WI38 (cell line): ENCODE data around the gene POLE.

Source experiments
- H3K4me3 ChIP-seq: 2 replicates; pipeline ENCODE4 v1.5.1; 2011; ENCODE audit warnings: low read depth, mild to moderate bottlenecking, control low read depth, low read length
- TF ChIP-seq, protein P1 (sequence below): IDR thresholded peaks from 2 replicates; pipeline ENCODE4 v1.5.1; 2012; ENCODE audit warnings: low read depth, mild to moderate bottlenecking, control low read depth, low read length

The POLE gene

DNA sequence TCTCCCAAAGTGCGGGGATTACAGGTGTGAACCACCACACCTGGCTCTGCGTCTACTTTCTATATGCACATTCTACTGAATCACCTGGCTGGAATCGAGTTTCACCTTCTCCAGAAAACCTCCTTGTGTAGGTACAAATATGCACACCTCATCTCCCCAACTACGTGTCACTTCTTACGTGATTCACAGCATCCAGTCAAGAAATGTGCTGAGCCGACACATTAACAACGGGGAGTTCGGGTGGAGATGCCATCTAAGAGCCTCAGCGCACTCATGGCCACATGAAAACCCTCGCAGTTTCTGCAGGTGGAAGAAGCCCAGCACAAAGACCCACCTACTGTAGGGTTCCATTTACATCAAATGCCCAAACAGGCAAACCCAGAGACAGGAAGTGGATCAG is 39.3 kb downstream of the POLE start:
- TF ChIP-seq, protein P1, sequence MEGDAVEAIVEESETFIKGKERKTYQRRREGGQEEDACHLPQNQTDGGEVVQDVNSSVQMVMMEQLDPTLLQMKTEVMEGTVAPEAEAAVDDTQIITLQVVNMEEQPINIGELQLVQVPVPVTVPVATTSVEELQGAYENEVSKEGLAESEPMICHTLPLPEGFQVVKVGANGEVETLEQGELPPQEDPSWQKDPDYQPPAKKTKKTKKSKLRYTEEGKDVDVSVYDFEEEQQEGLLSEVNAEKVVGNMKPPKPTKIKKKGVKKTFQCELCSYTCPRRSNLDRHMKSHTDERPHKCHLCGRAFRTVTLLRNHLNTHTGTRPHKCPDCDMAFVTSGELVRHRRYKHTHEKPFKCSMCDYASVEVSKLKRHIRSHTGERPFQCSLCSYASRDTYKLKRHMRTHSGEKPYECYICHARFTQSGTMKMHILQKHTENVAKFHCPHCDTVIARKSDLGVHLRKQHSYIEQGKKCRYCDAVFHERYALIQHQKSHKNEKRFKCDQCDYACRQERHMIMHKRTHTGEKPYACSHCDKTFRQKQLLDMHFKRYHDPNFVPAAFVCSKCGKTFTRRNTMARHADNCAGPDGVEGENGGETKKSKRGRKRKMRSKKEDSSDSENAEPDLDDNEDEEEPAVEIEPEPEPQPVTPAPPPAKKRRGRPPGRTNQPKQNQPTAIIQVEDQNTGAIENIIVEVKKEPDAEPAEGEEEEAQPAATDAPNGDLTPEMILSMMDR, result no peak
- no peak overlapping the region for H3K4me3 ChIP-seq

DNA sequence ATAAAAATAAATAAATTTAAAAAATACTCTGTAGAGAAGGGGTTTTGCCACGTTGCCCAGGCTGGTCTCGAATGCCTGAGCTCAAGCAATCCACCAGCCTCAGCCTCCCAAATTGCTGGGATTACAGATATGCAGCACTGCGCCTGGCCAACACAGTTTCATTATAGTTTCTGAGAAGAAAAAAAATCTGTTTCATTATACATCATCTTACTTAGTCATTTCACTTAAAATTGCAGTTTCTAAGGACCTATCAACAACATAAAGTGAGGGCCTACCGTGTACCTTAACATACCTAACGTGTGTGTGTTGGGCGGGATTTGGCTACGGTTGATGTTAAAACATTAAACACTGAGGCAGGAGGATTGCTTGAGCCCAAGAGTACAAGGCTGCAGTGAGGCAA is 40.3 kb downstream of the POLE start:
- H3K4me3 ChIP-seq, result no peak overlapping the region
- TF ChIP-seq, protein P1, result no peak

DNA sequence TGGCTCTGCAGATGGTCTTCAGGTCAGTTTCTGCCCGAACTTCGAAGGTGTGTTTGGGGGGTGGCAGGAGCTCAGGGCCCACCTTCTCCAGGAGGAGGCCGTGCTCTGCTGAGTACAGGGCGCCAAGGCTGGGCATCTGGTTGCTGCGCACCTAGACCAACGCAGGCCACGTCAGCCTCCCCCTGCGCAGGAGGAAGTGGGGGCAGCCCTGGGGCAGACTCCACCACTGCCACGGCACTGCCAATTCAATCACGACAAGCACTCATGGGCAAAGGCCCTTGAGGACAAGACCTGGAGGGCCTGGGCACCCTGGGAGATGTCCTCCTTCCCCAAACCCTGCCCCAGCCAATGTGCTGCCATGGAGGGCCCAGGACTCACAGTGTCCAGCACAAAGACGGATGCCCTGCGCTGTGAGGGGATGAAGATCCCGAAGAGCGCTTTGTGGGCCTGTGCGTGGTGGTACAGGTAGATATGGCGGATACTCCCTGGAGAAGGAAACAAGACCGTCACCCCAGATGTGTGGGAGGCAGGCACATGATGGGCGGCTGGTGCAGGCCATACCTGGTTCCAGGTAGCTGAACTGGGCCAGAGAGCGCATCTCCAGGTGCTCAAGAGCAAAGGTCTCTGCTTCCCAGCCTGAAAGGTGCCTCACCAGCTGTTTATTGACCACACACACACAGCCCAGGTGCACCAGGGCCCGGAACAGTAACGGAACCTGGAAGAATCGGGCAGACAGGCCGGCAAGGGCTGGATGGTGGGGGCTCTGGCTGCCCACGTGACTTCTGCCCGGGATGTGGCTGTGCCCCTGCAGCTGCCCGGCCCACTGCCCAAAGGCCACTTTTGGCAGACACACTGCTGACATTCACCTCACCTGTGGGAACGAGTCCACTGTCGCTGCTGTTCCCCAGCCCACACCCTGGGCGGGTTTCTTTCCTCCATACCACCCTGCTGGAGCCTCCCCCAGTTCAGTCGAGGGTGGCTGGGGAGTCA is 44.0 kb downstream of the POLE start:
- TF ChIP-seq, protein P1, result no peak
- H3K4me3 ChIP-seq, result no peak overlapping the region

DNA sequence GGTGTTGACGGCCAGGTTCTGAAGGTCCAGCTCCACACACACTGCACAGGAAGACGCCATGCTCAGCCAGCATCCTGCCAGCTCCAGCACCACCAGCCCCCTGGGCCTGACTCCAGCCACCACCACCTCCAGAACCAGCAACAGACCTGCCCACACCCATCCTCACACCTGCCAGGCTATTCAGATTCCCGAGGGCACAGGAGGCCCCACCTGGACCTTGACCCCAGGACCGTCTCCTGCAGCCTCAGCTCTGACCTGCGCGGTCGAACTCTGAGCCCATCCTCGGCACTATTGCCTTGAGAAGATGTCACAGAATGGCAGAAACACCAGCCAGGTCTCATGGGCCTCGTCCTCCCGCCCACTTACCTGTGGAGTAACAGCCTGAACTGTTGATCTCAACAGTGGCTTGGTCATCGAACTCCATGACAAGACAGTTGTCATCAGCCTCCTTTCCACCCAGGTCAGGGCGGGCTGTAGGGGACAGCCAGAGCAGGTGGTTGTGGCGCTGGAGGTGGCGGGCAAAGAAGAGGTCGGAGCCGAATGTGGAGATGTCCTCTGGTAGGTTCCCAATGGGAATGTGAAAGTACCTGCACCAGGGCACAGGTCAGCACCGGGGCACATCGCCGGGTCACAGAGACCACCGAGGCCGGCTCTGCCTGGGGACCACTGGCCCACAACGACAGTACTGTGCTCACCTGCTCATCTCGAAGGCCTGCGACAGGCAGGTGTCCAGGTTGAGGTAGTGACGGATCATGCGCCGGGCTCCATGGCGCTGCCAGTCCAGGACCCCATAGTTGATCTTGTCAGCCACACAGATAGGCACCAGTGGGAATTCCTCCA is 45.1 kb downstream of the POLE start:
- H3K4me3 ChIP-seq, result no peak overlapping the region
- TF ChIP-seq, protein P1, result no peak

GRCh38 chr12:132640936-132641335 is 46.2 kb downstream of the POLE start:
- TF ChIP-seq, protein P1, result no peak
- H3K4me3 ChIP-seq, result no peak overlapping the region

GRCh38 chr12:132639956-132640520 is 47.1 kb downstream of the POLE start:
- no peak overlapping the region for H3K4me3 ChIP-seq
- TF ChIP-seq, protein P1, result no peak
